NCI-H1048 (cell line): ENCODE measurements around the gene CLSTN2.

Source experiments
- DNase-seq: peaks from one replicate; lab custom pipeline; 2025; lab: John Stamatoyannopoulos, UW

The CLSTN2 gene

DNA sequence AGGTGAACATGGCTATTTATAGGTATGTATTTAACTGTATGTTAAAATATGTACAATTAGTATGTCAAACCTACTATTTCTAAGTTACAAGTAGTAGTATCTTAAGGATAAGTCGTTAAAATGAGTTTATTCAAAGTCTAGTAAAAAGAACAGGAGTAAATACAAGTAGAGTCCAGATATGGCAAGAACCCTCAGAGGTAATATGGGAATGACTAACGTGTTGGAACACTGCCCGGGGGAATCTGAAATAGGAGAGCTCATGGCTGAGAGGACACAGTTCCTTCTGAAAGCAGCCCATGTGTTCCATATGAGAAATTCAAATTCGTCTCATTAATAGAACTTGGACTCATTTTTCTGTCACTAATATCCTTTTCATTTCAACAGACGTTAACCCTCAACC lies 158.8 kb downstream of the CLSTN2 start:
- peak; percentile 72 for DNase-seq

DNA sequence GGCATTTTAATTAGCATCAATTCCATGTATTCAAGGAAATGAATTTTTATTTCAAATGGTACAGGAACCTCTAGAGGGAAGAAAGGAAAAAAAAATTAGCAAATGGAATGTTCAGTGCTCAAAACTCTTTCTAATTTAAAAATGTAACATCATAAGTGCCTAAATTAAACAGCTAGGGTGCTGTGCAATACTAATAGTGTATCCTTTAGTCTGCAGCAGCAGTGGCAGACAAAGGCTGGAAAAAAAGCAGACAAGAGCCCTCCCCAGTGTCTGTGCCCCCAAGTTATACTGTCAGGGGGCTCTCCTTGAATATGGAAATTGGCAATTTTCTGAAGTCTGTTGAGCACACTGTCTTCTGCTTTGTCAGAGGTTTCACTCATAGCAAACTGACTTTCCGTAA lies 159.5 kb downstream of the CLSTN2 start:
- no peak for DNase-seq

- no peak for DNase-seq
These were observed 161.1 kb downstream of the CLSTN2 start for GRCh38 chr3:140096037-140096436.

DNA sequence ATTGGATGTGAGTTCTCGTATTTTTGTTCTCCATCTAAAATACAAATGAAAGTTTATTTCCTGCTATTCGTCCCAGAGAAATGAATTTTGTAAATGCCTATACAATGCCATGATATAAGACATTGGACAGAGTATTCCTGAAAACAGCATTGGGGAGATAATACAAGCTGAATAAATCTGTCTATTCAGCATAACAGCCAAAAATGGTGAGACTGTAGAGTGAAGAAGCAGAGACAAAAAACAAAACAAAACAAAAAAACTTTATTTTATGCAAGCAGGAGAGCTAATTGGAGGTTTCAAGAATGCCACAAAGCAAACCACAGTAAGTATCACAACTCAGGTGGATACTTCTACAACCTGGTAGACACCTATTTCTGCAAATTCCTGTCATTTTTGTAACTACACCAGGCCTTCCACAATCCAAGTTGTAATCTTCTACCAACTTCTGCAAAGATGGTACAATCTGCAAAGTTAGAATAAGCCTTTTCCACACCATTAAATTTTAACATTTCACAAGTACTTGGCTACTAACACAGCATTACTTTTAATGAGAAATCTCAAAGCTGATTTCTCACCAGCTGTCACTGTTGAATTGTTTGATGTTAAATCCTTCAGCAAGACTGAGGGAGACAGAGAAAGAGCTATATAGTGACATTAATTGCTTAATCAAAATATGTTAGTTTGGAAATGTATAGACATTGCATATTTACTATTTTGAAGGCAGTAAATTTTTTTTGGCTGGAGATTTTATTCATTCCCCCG lies 163.1 kb downstream of the CLSTN2 start:
- no peak for DNase-seq

GRCh38 chr3:140100479-140100878 lies 165.5 kb downstream of the CLSTN2 start:
- DNase-seq, result no peak

DNA sequence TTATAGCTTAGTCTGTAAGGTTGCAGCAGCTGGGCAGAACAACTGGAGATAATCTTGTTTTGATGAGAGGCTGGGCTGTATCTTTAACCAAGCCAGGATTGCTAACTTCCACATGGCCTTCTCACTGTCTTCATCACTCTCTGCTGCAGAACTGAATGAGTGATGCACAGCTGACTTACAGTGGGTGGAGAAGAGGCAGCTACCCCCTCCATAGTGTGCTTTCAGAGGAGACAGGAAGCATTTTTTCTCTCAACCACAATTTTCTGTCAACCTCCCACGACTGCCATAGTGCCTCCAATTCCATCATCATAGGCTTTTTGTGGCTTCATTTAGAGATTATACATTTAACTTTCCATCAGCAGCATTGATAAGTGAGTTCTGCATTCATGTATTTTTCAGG lies 168.2 kb downstream of the CLSTN2 start:
- no peak for DNase-seq

DNA sequence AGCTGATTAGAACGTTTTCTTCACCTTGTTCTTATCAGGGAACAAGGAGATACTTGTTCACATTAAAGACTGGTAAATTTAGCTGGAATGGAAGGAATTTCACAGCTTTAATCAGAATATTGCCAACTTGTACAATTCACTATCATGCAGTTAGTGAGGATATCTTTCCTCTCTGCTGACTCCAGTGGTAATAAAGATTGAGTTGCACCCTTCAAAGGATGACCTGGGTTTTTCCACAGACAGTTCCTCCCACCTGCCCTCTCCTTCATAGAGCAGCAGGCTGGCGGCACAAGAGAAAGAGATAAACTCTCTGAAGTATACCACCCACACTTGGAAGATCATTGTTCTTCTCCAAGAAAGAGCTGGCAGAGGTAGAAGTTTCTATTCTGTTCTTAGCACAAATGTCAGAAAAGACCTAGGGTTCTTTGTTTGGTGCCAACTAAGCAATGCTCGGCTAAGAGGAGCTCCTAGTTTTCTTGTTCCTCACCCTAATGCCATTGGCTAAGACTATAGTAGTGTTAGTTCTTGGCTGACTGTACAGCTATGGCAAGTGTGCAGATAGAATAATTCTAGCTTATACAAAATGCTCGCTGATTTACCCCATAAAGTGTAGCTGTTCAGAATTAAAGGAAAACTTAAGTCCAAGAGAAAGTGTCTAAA lies 169.1 kb downstream of the CLSTN2 start:
- no peak for DNase-seq

- DNase-seq, result peak; percentile 66
These were observed 179.2 kb downstream of the CLSTN2 start for GRCh38 chr3:140113996-140114788.

GRCh38 chr3:140114789-140115080 lies 179.8 kb downstream of the CLSTN2 start:
- DNase-seq, result no peak

- DNase-seq, result no peak
These were observed 182.1 kb downstream of the CLSTN2 start for GRCh38 chr3:140117096-140117526.

DNA sequence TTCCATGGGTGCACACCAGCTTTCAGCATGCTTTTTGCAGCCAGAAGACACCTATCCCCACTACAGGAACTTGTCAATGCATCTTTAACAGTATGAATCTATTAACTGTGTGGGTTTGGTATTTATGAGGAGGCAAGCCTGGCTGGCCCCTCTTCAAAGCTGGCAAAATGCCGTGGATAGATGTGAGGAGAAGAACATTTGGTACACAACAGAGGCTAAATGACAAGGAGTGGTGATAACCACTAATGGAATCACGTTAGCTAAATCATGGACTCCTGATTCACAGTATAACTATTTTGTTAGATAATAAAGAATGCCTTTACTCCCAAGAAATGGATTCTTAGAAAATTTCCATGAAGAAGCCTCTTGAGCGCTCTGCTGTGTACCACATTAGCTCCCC lies 187.2 kb downstream of the CLSTN2 start:
- no peak for DNase-seq

DNA sequence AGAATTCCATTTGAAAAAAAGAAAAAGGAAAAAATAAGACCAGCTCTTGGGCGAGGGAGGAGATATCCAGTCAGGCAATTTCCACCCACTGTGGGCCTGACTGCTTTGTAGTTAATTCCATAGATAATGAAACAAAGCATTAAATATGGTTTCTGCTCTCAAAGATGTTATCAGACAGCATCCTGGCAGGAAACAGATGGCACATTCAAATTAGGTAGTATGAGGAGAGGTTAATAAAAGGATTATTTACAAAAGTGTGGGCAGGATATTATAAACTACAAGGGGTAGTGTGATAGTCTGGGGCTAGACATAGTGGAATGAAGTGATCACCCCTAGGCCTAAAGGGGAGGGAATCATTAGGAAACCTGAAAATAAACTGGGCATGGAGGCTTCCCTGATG lies 193.2 kb downstream of the CLSTN2 start:
- no peak for DNase-seq

DNA sequence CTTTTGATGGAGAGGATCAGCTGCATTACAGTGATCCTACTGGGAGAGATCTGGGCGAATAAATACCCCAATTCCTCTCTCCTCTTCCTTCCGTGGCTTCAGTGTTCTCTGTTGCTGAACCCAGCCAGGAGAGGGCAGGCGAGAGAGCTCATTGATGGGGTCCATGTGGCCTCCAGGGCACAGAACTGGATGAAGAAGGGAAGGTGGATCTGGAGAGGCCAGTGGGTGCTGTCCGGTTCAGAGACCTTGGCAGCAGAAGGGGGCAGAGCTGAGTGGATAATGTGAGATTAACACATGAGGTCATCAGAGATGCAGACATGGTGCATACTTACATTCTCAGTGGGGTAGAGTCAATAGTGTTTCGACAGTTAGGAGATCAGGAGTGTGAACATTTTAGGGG lies 193.6 kb downstream of the CLSTN2 start:
- DNase-seq, result peak; percentile 68

DNA sequence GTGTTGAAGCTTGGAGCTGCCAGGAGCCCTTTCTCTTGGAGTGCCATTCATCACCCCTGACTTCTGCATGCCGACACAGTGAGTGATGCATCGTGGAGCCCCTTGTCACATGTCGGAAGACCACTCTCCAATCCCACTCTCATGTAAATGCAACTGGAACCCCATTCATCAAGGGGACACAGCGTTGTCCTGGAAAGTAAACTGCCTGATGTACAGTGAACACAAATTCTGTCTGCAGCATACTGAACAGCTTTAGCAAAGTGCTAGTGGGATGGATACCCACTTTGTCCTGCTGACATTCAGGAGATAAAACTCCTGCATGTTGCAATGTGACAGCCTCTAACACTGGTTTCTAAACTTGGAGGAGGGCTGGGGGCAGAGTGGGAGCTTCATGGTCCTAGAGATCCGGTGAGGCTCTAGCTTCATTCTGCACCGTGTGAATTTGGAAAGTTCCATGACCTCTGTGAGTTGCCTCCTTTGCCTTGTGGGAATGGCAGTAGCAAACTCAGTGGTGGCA lies 194.8 kb downstream of the CLSTN2 start:
- DNase-seq, result no peak

DNA sequence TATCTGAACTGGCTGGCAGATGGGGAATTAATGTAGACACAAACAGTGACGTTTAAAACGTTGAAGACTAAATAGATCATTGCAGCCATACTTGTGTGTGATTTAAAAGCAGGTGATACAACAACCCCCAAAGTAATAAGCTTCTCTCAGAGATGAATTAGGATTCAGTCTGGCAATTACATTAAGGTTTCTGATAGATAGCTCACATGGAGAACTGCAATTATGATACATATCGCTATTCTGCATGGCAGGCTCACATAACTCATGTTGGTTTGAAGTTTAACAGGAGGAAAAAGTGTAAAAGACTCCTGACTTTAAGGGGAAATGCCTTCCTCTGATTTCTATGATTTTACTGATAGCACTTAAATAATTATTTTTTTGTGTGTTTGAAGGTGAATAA lies 196.9 kb downstream of the CLSTN2 start:
- no peak for DNase-seq

GRCh38 chr3:140134231-140134965 lies 199.4 kb downstream of the CLSTN2 start:
- DNase-seq, result no peak

DNA sequence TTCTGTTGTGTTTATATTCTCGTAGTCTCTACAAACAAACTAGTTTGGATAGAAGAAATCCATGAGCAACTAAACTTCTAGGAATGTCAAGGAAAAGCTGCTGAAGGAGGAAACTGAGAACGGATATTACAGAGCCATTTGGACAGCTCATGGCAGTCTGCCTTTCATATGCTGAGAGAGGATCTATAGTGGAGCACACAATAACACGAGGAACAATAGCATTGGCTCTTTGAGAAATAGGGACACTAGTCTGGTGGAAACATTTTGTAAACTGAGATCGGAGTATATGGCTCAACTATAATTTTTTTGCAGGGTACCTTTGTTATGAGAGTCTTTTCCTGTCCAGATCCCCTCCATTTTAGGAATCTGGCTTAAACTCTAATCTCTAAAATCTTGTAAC lies 200.5 kb downstream of the CLSTN2 start:
- DNase-seq, result no peak

DNA sequence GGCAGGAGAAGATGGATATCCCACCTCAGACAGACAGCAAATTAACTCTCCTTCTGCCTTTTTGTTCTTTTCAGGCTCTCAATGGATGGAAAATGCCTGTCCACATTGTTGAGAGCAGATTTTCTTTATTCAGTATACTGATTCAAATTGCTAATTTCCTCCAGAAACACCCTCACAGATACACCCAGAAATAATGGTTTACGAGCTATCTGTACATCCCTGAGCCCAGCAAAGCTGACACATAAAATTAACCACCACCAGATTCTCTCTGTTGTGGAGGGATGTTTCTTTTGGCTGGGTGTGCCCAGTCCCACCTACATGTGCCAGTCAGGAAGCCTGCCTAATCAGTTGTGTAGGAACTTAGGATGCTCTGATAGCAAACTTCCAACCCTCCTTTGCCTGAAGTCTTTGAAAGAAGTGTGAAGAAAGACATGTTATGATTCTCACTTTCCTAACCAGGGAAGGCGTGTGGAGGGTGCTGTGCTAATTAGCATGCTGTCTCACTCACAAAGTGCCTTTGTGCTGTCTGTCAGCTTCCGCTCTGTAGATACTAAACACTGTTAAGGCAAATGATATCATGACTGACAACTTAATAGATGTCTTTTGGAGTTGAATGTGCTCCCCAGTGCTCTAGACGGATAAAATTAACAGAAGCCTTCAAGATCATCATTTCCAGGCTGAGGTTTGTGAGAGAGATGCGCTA lies 208.5 kb downstream of the CLSTN2 start:
- DNase-seq, result peak; percentile 0

- no peak for DNase-seq
These were observed 210.5 kb downstream of the CLSTN2 start for GRCh38 chr3:140145528-140145927.

DNA sequence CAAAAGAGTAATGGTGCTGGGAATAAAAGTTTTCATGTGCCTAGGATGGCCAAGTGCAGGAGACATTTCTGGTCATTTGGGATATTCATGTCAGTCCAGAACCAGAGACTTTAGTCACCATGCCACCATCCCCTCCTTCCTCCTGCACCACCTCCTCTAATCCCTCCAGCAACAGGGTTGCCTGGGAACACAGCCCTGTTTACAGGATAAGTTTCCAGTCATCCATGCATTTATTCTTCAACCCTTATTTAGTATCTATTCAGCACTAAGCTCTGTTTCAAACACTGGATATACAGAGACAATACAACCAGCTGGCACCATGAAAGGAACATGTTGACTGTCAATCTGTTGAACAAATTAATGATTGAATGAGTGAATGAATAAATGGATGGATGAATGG lies 211.7 kb downstream of the CLSTN2 start:
- no peak for DNase-seq

GRCh38 chr3:140147965-140148490 lies 213.0 kb downstream of the CLSTN2 start:
- DNase-seq, result no peak
